Trophoblast cell (in vitro differentiated cells and primary cell): ENCODE measurements around the gene OR5AS1.
"Not testable (repeated sequence)": the region's sequence is repeated elsewhere in the genome, so short reads cannot be mapped to it uniquely, and the experiment has no call there.

ENCODE experiments used
- DNase-seq, 2 donors: peaks; one replicate each; pipeline ENCODE4 v3.0.0-alpha.2; 2016
- H2AFZ ChIP-seq: 2 replicates; pipeline ENCODE4 v1.6.1; 2013; ENCODE audit warnings: low read length, moderate library complexity, mild to moderate bottlenecking; ENCODE audit not compliant: insufficient read depth, poor library complexity
- H2AK5ac ChIP-seq: 2 replicates; pipeline ENCODE4 v1.6.1; 2013; ENCODE audit warnings: mild to moderate bottlenecking, low read length
- H2BK120ac ChIP-seq: 2 replicates; pipeline ENCODE4 v1.6.1; 2013; ENCODE audit warnings: low read length, mild to moderate bottlenecking, moderate library complexity; ENCODE audit not compliant: insufficient read depth, poor library complexity
- H2BK12ac ChIP-seq: 2 replicates; pipeline ENCODE4 v1.6.1; 2013; ENCODE audit warnings: mild to moderate bottlenecking, low read length, moderate library complexity
- H2BK5ac ChIP-seq: 2 replicates; pipeline ENCODE4 v1.6.1; 2013; ENCODE audit warnings: low read length, low read depth, moderate library complexity, mild to moderate bottlenecking; ENCODE audit not compliant: poor library complexity
- H3K14ac ChIP-seq: 2 replicates; pipeline ENCODE4 v1.6.1; 2013; ENCODE audit warnings: mild to moderate bottlenecking, low read length
- H3K18ac ChIP-seq: 2 replicates; pipeline ENCODE4 v1.6.1; 2013; ENCODE audit warnings: mild to moderate bottlenecking, low read length
- H3K23ac ChIP-seq: 2 replicates; pipeline ENCODE4 v1.6.1; 2013; ENCODE audit warnings: low read length
- H3K27ac ChIP-seq: 2 replicates; pipeline ENCODE4 v1.5.1; 2013; ENCODE audit warnings: low read depth, mild to moderate bottlenecking, inconsistent platforms, low read length, moderate library complexity
- H3K27me3 ChIP-seq: 2 replicates; pipeline ENCODE4 v1.6.1; 2013; ENCODE audit warnings: inconsistent platforms, mild to moderate bottlenecking, low read length, moderate library complexity; ENCODE audit not compliant: insufficient read depth
- H3K36me3 ChIP-seq, 2 experiments: 1 replicate in 1 of 2; 2 replicates in 1 of 2; pipeline ENCODE4 v1.6.1; 2013; ENCODE audit warnings: low read length in 2 of 2, mild to moderate bottlenecking in 2 of 2, moderate library complexity in 1 of 2; ENCODE audit not compliant: insufficient read depth in 2 of 2, control insufficient read depth in 1 of 2
- H3K4ac ChIP-seq: 2 replicates; pipeline ENCODE4 v1.6.1; 2013; ENCODE audit warnings: low read depth, mild to moderate bottlenecking, low read length, moderate library complexity
- H3K4me1 ChIP-seq, 2 experiments: 1 replicate in 1 of 2; 2 replicates in 1 of 2; pipeline ENCODE4 v1.6.1; 2013; ENCODE audit warnings: low read length in 2 of 2, mild to moderate bottlenecking in 2 of 2, moderate library complexity in 1 of 2; ENCODE audit not compliant: insufficient read depth in 2 of 2, control insufficient read depth in 1 of 2
- H3K4me2 ChIP-seq: 2 replicates; pipeline ENCODE4 v1.6.1; 2013; ENCODE audit warnings: inconsistent platforms, mild to moderate bottlenecking, low read length, moderate library complexity
- H3K4me3 ChIP-seq: 2 replicates; pipeline ENCODE4 v1.5.1; 2013; ENCODE audit warnings: mild to moderate bottlenecking, low read depth, low read length, inconsistent platforms
- H3K79me1 ChIP-seq: one replicate; pipeline ENCODE4 v1.6.1; 2013; ENCODE audit warnings: low read length
- H3K79me2 ChIP-seq: 2 replicates; pipeline ENCODE4 v1.6.1; 2013; ENCODE audit warnings: low read length, mild to moderate bottlenecking; ENCODE audit not compliant: control insufficient read depth, insufficient read depth, poor library complexity
- H3K9ac ChIP-seq: 2 replicates; pipeline ENCODE4 v1.6.1; 2013; ENCODE audit warnings: mild to moderate bottlenecking, low read length
- H3K9me3 ChIP-seq: 2 replicates; pipeline ENCODE4 v1.6.1; 2013; ENCODE audit warnings: low read depth, mild to moderate bottlenecking, control low read depth, inconsistent platforms, low read length; ENCODE audit not compliant: insufficient read depth
- H4K12ac ChIP-seq: 2 replicates; pipeline ENCODE4 v1.6.1; 2013; ENCODE audit warnings: low read depth, mild to moderate bottlenecking, low read length, moderate library complexity
- H4K8ac ChIP-seq: 2 replicates; pipeline ENCODE4 v1.6.1; 2013; ENCODE audit warnings: low read depth, mild to moderate bottlenecking, low read length, moderate library complexity
- H4K91ac ChIP-seq: one replicate; pipeline ENCODE4 v1.6.1; 2013; ENCODE audit warnings: low read depth, mild to moderate bottlenecking, low read length, moderate library complexity
- WGBS: extraction: QIAGEN DNeasy Blood & Tissue Kit; methylation state at CpG from one replicate; pipeline ENCODE4 v1.1.7; 2013; ENCODE audit warnings: missing lambda C conversion rate; ENCODE audit not compliant: insufficient read length, insufficient coverage; ENCODE audit errors: extremely low coverage; 5-methylcytosine and 5-hydroxymethylcytosine counted together

OR5AS1 gene

DNA sequence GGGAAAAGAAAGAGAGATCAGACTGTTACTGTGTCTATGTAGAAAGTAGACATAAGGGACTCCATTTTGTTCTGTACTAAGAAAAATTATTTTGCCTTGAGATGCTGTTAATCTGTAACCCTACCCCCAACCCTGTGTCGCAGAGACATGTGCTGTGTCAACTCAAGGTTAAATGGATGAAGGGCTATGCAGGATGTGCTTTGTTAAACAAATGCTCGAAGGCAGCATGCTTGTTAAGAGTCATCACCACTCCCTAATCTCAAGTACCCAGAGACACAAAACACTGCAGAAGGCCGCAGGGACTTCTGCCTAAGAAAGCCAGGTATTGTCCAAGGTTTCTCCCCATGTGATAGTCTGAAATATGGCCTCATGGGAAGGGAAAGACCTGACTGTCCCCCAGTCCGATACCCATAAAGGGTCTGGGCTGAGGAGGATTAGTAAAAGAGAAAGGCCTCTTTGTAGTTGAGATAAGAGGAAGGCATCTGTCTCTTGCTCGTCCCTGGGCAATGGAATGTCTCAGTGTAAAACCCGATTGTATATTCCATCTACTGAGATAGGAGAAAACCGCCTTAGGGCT is 30.3 kb downstream of the OR5AS1 start:
- not testable (repeated sequence) for H3K18ac ChIP-seq, H4K91ac ChIP-seq, H2AFZ ChIP-seq, H3K9ac ChIP-seq, H2BK12ac ChIP-seq, H2BK120ac ChIP-seq, H3K36me3 ChIP-seq, H3K23ac ChIP-seq, H3K9me3 ChIP-seq, H3K79me1 ChIP-seq, H3K14ac ChIP-seq, H2AK5ac ChIP-seq, H4K12ac ChIP-seq, H3K4ac ChIP-seq, H2BK5ac ChIP-seq, H3K27ac ChIP-seq, H3K4me3 ChIP-seq, H3K27me3 ChIP-seq, H3K4me1 ChIP-seq, H4K8ac ChIP-seq, DNase-seq, H3K4me2 ChIP-seq, H3K79me2 ChIP-seq
- no CpG with 5 or more reads among the region's 7 CpGs for WGBS

DNA sequence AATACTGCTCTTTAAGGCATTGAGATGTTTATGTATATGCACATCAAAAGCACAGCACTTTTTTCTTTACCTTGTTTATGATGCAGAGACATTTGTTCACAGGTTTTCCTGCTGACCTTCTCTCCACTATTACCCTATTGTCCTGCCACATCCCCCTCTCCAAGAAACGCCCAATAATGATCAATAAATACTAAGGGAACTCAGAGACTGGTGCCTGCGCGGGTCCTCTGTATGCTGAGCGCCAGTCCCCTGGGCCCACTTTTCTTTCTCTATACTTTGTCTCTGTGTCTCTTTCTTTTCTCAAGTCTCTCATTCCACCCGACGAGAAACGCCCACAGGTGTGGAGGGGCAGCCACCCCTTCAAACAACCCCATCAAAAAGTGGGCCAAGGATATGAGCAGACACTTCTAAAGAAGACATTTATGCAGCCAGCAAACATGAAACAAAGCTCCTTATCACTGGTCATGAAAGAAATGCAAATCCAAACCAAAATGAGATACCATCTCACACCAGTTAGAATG is 30.9 kb downstream of the OR5AS1 start:
- no CpG with 5 or more reads among the region's 7 CpGs for WGBS
- DNase-seq, H2BK5ac ChIP-seq: not testable (repeated sequence)

GRCh38 chr11:56066980-56067379 is 39.5 kb downstream of the OR5AS1 start:
- Histone ChIP-seq H3K27me3 (no peaks in the 10 kb centered on the region), H4K91ac (no peak overlapping the region), H3K79me1 (no peaks in the 10 kb centered on the region), H3K23ac (no peak overlapping the region), H3K36me3 (no peaks in the 10 kb centered on the region), H3K4me1 (no peaks in the 10 kb centered on the region), H3K27ac (no peak overlapping the region), H3K4me2 (no peak overlapping the region), H3K18ac (no peak overlapping the region), H3K79me2 (no peaks in the 10 kb centered on the region), H2AFZ (no peak overlapping the region), H4K12ac (no peak overlapping the region), H3K14ac (no peak overlapping the region), H3K4ac (no peak overlapping the region), H2BK12ac (no peak overlapping the region), H2BK120ac (no peak overlapping the region), H3K9ac (no peak overlapping the region), H2BK5ac (no peak overlapping the region), H3K4me3 (no peak overlapping the region), H3K9me3 (no peaks in the 10 kb centered on the region), H2AK5ac (no peak overlapping the region), H4K8ac (no peak overlapping the region)
- DNase-seq: peak in 1 of 2 donors; percentile 10
- no CpG with 5 or more reads among the region's 2 CpGs for whole genome bisulfite sequencing

More for the DNA sequence above, 30.9 kb downstream of the OR5AS1 start:
- H2BK12ac ChIP-seq, H3K9ac ChIP-seq, H4K91ac ChIP-seq, H4K8ac ChIP-seq, H3K4me1 ChIP-seq, H3K4me3 ChIP-seq, H2AFZ ChIP-seq, H2BK120ac ChIP-seq, H3K23ac ChIP-seq, H3K27me3 ChIP-seq, H3K9me3 ChIP-seq, H3K18ac ChIP-seq, H3K79me1 ChIP-seq, H3K27ac ChIP-seq, H2AK5ac ChIP-seq, H3K4ac ChIP-seq, H3K14ac ChIP-seq, H3K79me2 ChIP-seq, H4K12ac ChIP-seq, H3K36me3 ChIP-seq, H3K4me2 ChIP-seq: not testable (repeated sequence)
